Activated CD4-positive, alpha-beta memory T cell treated with anti-CD3 and anti-CD28 coated beads, Interleukin-2, amount 10 ng/mL, durations not matched to agents 7 days and 5 days (primary cell): ENCODE data around the gene NEDD4L. TPM values are rescaled to one million over a fixed set of nuclear protein-coding genes. Genes with fewer than 3 reads are reported as not detected.

Experiments
- CTCF ChIA-PET: fragments of 350-600 bp; sonication (Branson Sonifier 250); formaldehyde crosslinking; loops from one replicate; lab custom pipeline; 2021; ENCODE audit warnings: antibody characterized with exemption, inconsistent platforms; lab: Charles Lee
- POLR2A ChIA-PET: fragments of 350-600 bp; sonication (Branson Sonifier 250); formaldehyde crosslinking; loops from one replicate; lab custom pipeline; 2021; ENCODE audit warnings: antibody characterized with exemption; lab: Charles Lee
- DNase-seq: peaks from one replicate; pipeline ENCODE4 v3.0.0-alpha.2; 2020
- H3K27ac Mint-ChIP-seq: one replicate; pipeline ENCODE4 v1.8.0; 2021; ENCODE audit warnings: mild to moderate bottlenecking, mixed read lengths
- H3K27me3 Mint-ChIP-seq: one replicate; pipeline ENCODE4 v1.8.0; 2021; ENCODE audit warnings: mixed read lengths
- H3K36me3 Mint-ChIP-seq: one replicate; pipeline ENCODE4 v1.8.0; 2021; ENCODE audit warnings: low read depth, mixed read lengths
- H3K4me1 Mint-ChIP-seq: one replicate; pipeline ENCODE4 v1.8.0; 2021; ENCODE audit warnings: mixed read lengths
- H3K4me3 Mint-ChIP-seq: one replicate; pipeline ENCODE4 v1.8.0; 2021; ENCODE audit warnings: mild to moderate bottlenecking, mixed read lengths
- H3K9me3 Mint-ChIP-seq: one replicate; pipeline ENCODE4 v1.8.0; 2021; ENCODE audit warnings: mixed read lengths
- total RNA-seq, 2 experiments: library from RNA; stranded (reverse); gene quantifications; one replicate each; pipeline ENCODE4 v1.2.3, GENCODE V29; 2021

Gene NEDD4L
- total RNA-seq, 2 experiments from 2014 or later: 4.6 to 5.8 TPM

GRCh38 chr18:58105206-58105887 lies 61.3 kb downstream of the NEDD4L start:
- no peak overlapping the region for H3K27ac Mint-ChIP-seq
- no peak for DNase-seq
- H3K4me3 Mint-ChIP-seq: no peak overlapping the region
- peaks cover 15% of the 10 kb centered on the region for H3K27me3 Mint-ChIP-seq
- H3K9me3 Mint-ChIP-seq: no peaks in the 10 kb centered on the region
- POLR2A ChIA-PET: no interaction called here
- no peaks in the 10 kb centered on the region for H3K4me1 Mint-ChIP-seq
- CTCF ChIA-PET: no interaction called here
- H3K36me3 Mint-ChIP-seq: no peaks in the 10 kb centered on the region

- no peak for DNase-seq
- ChIA-PET CTCF (interaction anchor here (0.9 kb wide), 1 partner anchor 13 kb away, joined by 3 read pairs; no protein-coding TSS in a partner anchor), POLR2A (no interaction called here)
- H3K36me3 Mint-ChIP-seq: no peaks in the 10 kb centered on the region
- peaks cover 15% of the 10 kb centered on the region for H3K27me3 Mint-ChIP-seq
- H3K4me3 Mint-ChIP-seq: no peak overlapping the region
- H3K27ac Mint-ChIP-seq: no peak overlapping the region
- no peaks in the 10 kb centered on the region for H3K4me1 Mint-ChIP-seq
- no peaks in the 10 kb centered on the region for H3K9me3 Mint-ChIP-seq
Measured at GRCh38 chr18:58105888-58106260, 61.8 kb downstream of the NEDD4L start.

- Mint-ChIP-seq H3K9me3 (no peaks in the 10 kb centered on the region), H3K27me3 (peaks cover 17% of the 10 kb centered on the region), H3K27ac (no peak overlapping the region), H3K36me3 (no peaks in the 10 kb centered on the region), H3K4me3 (no peak overlapping the region), H3K4me1 (no peaks in the 10 kb centered on the region)
- no peak for DNase-seq
- ChIA-PET POLR2A (no interaction called here), CTCF (interaction anchor here (0.9 kb wide), 1 partner anchor 12 kb away, joined by 3 read pairs; no protein-coding TSS in a partner anchor)
Measured at GRCh38 chr18:58106289-58107070, 62.5 kb downstream of the NEDD4L start.

- peaks cover 9% of the 10 kb centered on the region for H3K27me3 Mint-ChIP-seq
- H3K27ac Mint-ChIP-seq: no peak overlapping the region
- no peak for DNase-seq
- CTCF ChIA-PET: interaction anchor here (1.1 to 1.4 kb wide), 2 partner anchors 13 to 14 kb away, joined by 3 to 9 read pairs; no protein-coding TSS in a partner anchor
- POLR2A ChIA-PET: interaction anchor here (0.8 kb wide), 1 partner anchor 39 kb away, joined by 3 read pairs; no protein-coding TSS in a partner anchor
- no peaks in the 10 kb centered on the region for H3K9me3 Mint-ChIP-seq
- peaks cover 5% of the 10 kb centered on the region for H3K4me1 Mint-ChIP-seq
- H3K4me3 Mint-ChIP-seq: no peak overlapping the region
- no peaks in the 10 kb centered on the region for H3K36me3 Mint-ChIP-seq
Measured at GRCh38 chr18:58109256-58109655, 65.2 kb downstream of the NEDD4L start.

GRCh38 chr18:58110398-58110797 lies 66.4 kb downstream of the NEDD4L start:
- no peak for DNase-seq
- no peak overlapping the region for H3K27ac Mint-ChIP-seq
- H3K4me3 Mint-ChIP-seq: no peak overlapping the region
- ChIA-PET POLR2A (no interaction called here), CTCF (interaction anchor here (1.1 to 1.4 kb wide), 3 partner anchors 11 to 69 kb away, joined by 3 to 9 read pairs (median 3); no protein-coding TSS in a partner anchor)
- H3K9me3 Mint-ChIP-seq: no peaks in the 10 kb centered on the region
- H3K4me1 Mint-ChIP-seq: peaks cover 5% of the 10 kb centered on the region
- H3K36me3 Mint-ChIP-seq: no peaks in the 10 kb centered on the region
- peaks cover 6% of the 10 kb centered on the region for H3K27me3 Mint-ChIP-seq

- Mint-ChIP-seq H3K9me3 (no peaks in the 10 kb centered on the region), H3K36me3 (no peaks in the 10 kb centered on the region), H3K27ac (no peak overlapping the region), H3K4me1 (peaks cover 5% of the 10 kb centered on the region), H3K27me3 (peaks cover 6% of the 10 kb centered on the region), H3K4me3 (no peak overlapping the region)
- CTCF ChIA-PET: interaction anchor here (1.1 kb wide), 1 partner anchor 69 kb away, joined by 4 read pairs; no protein-coding TSS in a partner anchor
- POLR2A ChIA-PET: interaction anchor here (1.2 kb wide), 1 partner anchor 69 kb away, joined by 3 read pairs; no protein-coding TSS in a partner anchor
- no peak for DNase-seq
Measured at GRCh38 chr18:58112174-58112573, 68.1 kb downstream of the NEDD4L start.

GRCh38 chr18:58113337-58113736 lies 69.3 kb downstream of the NEDD4L start:
- Mint-ChIP-seq H3K9me3 (no peaks in the 10 kb centered on the region), H3K27me3 (peaks cover 6% of the 10 kb centered on the region), H3K36me3 (no peaks in the 10 kb centered on the region), H3K27ac (no peak overlapping the region), H3K4me3 (no peak overlapping the region), H3K4me1 (peaks cover 5% of the 10 kb centered on the region)
- POLR2A ChIA-PET: no interaction called here
- CTCF ChIA-PET: interaction anchor here (1.1 to 1.3 kb wide), 2 partner anchors 9 to 70 kb away, joined by 4 to 8 read pairs; no protein-coding TSS in a partner anchor
- no peak for DNase-seq

- no peak overlapping the region for H3K4me3 Mint-ChIP-seq
- no peak overlapping the region for H3K27ac Mint-ChIP-seq
- no peaks in the 10 kb centered on the region for H3K36me3 Mint-ChIP-seq
- no peaks in the 10 kb centered on the region for H3K9me3 Mint-ChIP-seq
- H3K27me3 Mint-ChIP-seq: peaks cover 7% of the 10 kb centered on the region
- POLR2A ChIA-PET: no interaction called here
- H3K4me1 Mint-ChIP-seq: peaks cover 5% of the 10 kb centered on the region
- CTCF ChIA-PET: no interaction called here
- DNase-seq: no peak
Measured at GRCh38 chr18:58114766-58115165, 70.7 kb downstream of the NEDD4L start.

GRCh38 chr18:58116818-58117217 lies 72.8 kb downstream of the NEDD4L start:
- Mint-ChIP-seq H3K36me3 (no peaks in the 10 kb centered on the region), H3K4me3 (no peak overlapping the region), H3K9me3 (no peaks in the 10 kb centered on the region), H3K27ac (no peak overlapping the region), H3K4me1 (peaks cover 5% of the 10 kb centered on the region), H3K27me3 (peaks cover 2% of the 10 kb centered on the region)
- ChIA-PET CTCF (no interaction called here), POLR2A (no interaction called here)
- no peak for DNase-seq

GRCh38 chr18:58117786-58118403 lies 73.9 kb downstream of the NEDD4L start:
- H3K4me3 Mint-ChIP-seq: no peak overlapping the region
- DNase-seq: no peak
- peaks cover 2% of the 10 kb centered on the region for H3K27me3 Mint-ChIP-seq
- H3K4me1 Mint-ChIP-seq: peaks cover 5% of the 10 kb centered on the region
- POLR2A ChIA-PET: interaction anchor here (1.1 kb wide), 1 partner anchor 73 kb away, joined by 3 read pairs; no protein-coding TSS in a partner anchor
- no peaks in the 10 kb centered on the region for H3K9me3 Mint-ChIP-seq
- CTCF ChIA-PET: interaction anchor here (0.5 to 1.2 kb wide), 2 partner anchors 18 to 218 kb away, joined by 3 to 5 read pairs; no protein-coding TSS in a partner anchor
- H3K27ac Mint-ChIP-seq: no peak overlapping the region
- no peaks in the 10 kb centered on the region for H3K36me3 Mint-ChIP-seq

- ChIA-PET POLR2A (no interaction called here), CTCF (interaction anchor here (0.5 to 1.2 kb wide), 3 partner anchors 12 to 218 kb away, joined by 3 to 5 read pairs (median 3); no protein-coding TSS in a partner anchor)
- Mint-ChIP-seq H3K4me1 (no peaks in the 10 kb centered on the region), H3K4me3 (no peak overlapping the region), H3K36me3 (no peaks in the 10 kb centered on the region), H3K9me3 (no peaks in the 10 kb centered on the region), H3K27me3 (peaks cover 5% of the 10 kb centered on the region), H3K27ac (no peak overlapping the region)
- no peak for DNase-seq
Measured at GRCh38 chr18:58118536-58118935, 74.5 kb downstream of the NEDD4L start.

- no peaks in the 10 kb centered on the region for H3K9me3 Mint-ChIP-seq
- no peaks in the 10 kb centered on the region for H3K36me3 Mint-ChIP-seq
- H3K27ac Mint-ChIP-seq: no peak overlapping the region
- DNase-seq: no peak
- no peak overlapping the region for H3K4me3 Mint-ChIP-seq
- ChIA-PET CTCF (interaction anchor here (0.9 to 1.0 kb wide), 3 partner anchors 62 to 238 kb away, joined by 3 read pairs; no protein-coding TSS in a partner anchor), POLR2A (no interaction called here)
- peaks cover 5% of the 10 kb centered on the region for H3K27me3 Mint-ChIP-seq
- peaks cover 5% of the 10 kb centered on the region for H3K4me1 Mint-ChIP-seq
Measured at GRCh38 chr18:58119819-58120218, 75.8 kb downstream of the NEDD4L start.
